MCF 10A (cell line): Measurements from ENCODE around the gene CDH11. TPM values are rescaled to one million over a fixed set of nuclear protein-coding genes. Genes with fewer than 3 reads are reported as not detected.

ENCODE experiments used
- BruUV-seq: library from RNA; stranded (reverse); fragments of 400-500 nt; replicated peaks from 2 replicates; lab custom pipeline; 2021; lab: Mats Ljungman, UMichigan
- CTCF ChIA-PET: fragments of 300-600 bp; sonication (Branson Sonifier 250); formaldehyde crosslinking; extraction: SDS; loops from one replicate; lab custom pipeline; 2021; ENCODE audit warnings: antibody characterized with exemption, inconsistent platforms; lab: Yijun Ruan, JAX
- POLR2A ChIA-PET: fragments of 300-600, 350-650 bp; sonication (Branson Sonifier 250); formaldehyde crosslinking; extraction: SDS; loops from one replicate; lab custom pipeline; 2020; ENCODE audit warnings: antibody characterized with exemption, inconsistent platforms; lab: Yijun Ruan, JAX
- DNase-seq: peaks from one replicate; pipeline ENCODE4 v3.0.0-alpha.2; 2018; ENCODE audit not compliant: unreplicated experiment
- H3K27ac Mint-ChIP-seq: one replicate; pipeline ENCODE4 v1.8.0; 2022; ENCODE audit warnings: mild to moderate bottlenecking, low read depth, mixed read lengths; ENCODE audit not compliant: unreplicated experiment
- H3K27me3 Mint-ChIP-seq: one replicate; pipeline ENCODE4 v1.8.0; 2022; ENCODE audit warnings: mixed read lengths; ENCODE audit not compliant: insufficient read depth, unreplicated experiment
- H3K36me3 Mint-ChIP-seq: one replicate; pipeline ENCODE4 v1.8.0; 2022; ENCODE audit warnings: mild to moderate bottlenecking, moderate library complexity, mixed read lengths; ENCODE audit not compliant: insufficient read depth, unreplicated experiment
- H3K4me1 Mint-ChIP-seq: one replicate; pipeline ENCODE4 v1.8.0; 2022; ENCODE audit warnings: mixed read lengths; ENCODE audit not compliant: insufficient read depth, unreplicated experiment
- H3K4me3 Mint-ChIP-seq: one replicate; pipeline ENCODE4 v1.8.0; 2022; ENCODE audit warnings: mild to moderate bottlenecking, moderate library complexity, mixed read lengths; ENCODE audit not compliant: unreplicated experiment
- H3K9me3 Mint-ChIP-seq: one replicate; pipeline ENCODE4 v1.8.0; 2022; ENCODE audit warnings: mixed read lengths; ENCODE audit not compliant: unreplicated experiment
- intact Hi-C: fragments of 100-400 bp; cut with micrococcal nuclease; formaldehyde crosslinking; loops from 2 replicates; pipeline ENCODE4 v1.14.1; 2022
- total RNA-seq: library from RNA; stranded (reverse); gene quantifications from 2 replicates; pipeline ENCODE4 v1.2.3, GENCODE V29; 2022
- TF ChIP-seq, protein P1 (sequence below): fragments of 200-600 bp; IDR thresholded peaks from one replicate; pipeline ENCODE4 v1.8.0; 2022; ENCODE audit warnings: antibody characterized with exemption, mild to moderate bottlenecking; ENCODE audit not compliant: unreplicated experiment

Gene CDH11
- total RNA-seq, 1 experiment from 2014 or later = 0.33 TPM

GRCh38 chr16:65125871-65126270, 4.0 kb upstream of the CDH11 start:
- peak; percentile 16 for DNase-seq
- Mint-ChIP-seq H3K9me3 (no peaks in the 10 kb centered on the region), H3K36me3 (no peaks in the 10 kb centered on the region), H3K27ac (no peak overlapping the region), H3K4me1 (peaks cover 5% of the 10 kb centered on the region), H3K4me3 (no peak overlapping the region), H3K27me3 (peaks cover 12% of the 10 kb centered on the region)
- TF ChIP-seq, protein P1, sequence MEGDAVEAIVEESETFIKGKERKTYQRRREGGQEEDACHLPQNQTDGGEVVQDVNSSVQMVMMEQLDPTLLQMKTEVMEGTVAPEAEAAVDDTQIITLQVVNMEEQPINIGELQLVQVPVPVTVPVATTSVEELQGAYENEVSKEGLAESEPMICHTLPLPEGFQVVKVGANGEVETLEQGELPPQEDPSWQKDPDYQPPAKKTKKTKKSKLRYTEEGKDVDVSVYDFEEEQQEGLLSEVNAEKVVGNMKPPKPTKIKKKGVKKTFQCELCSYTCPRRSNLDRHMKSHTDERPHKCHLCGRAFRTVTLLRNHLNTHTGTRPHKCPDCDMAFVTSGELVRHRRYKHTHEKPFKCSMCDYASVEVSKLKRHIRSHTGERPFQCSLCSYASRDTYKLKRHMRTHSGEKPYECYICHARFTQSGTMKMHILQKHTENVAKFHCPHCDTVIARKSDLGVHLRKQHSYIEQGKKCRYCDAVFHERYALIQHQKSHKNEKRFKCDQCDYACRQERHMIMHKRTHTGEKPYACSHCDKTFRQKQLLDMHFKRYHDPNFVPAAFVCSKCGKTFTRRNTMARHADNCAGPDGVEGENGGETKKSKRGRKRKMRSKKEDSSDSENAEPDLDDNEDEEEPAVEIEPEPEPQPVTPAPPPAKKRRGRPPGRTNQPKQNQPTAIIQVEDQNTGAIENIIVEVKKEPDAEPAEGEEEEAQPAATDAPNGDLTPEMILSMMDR = no peak
- intact Hi-C loops = no loop called here
- ChIA-PET CTCF (no interaction called here), POLR2A (no interaction called here)
- BruUV-seq = no TSS peak

GRCh38 chr16:65125322-65125721, 3.5 kb upstream of the CDH11 start:
- DNase-seq = no peak
- TF ChIP-seq, protein P1 = no peak
- H3K9me3 Mint-ChIP-seq = no peaks in the 10 kb centered on the region
- BruUV-seq = no TSS peak
- ChIA-PET POLR2A (interaction anchor here (0.6 kb wide), 1 partner anchor 1970 kb away, joined by 3 read pairs; no protein-coding TSS in a partner anchor), CTCF (no interaction called here)
- peaks cover 12% of the 10 kb centered on the region for H3K27me3 Mint-ChIP-seq
- H3K4me1 Mint-ChIP-seq = peaks cover 5% of the 10 kb centered on the region
- H3K36me3 Mint-ChIP-seq = no peaks in the 10 kb centered on the region
- no peak overlapping the region for H3K27ac Mint-ChIP-seq
- H3K4me3 Mint-ChIP-seq = no peak overlapping the region
- intact Hi-C loops = no loop called here

DNA sequence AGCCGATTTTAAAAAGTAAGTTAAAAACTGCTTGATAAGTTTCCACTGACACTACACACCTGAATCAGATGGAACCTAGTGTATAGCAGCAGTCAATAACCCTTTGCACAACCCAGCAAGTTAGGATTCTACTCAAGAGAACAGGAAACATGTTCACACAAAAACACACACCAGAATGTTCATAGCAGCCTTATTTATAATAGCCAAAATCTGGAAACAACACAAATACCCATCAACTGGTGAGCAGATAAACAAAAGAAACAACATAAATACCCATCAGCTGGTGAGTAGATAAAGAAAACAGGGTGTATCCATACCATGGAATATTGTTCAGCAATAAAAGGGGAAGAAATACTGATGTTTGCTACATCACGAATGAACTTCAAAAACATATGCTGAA, 2.7 kb upstream of the CDH11 start:
- Mint-ChIP-seq H3K9me3 (no peaks in the 10 kb centered on the region), H3K27ac (no peak overlapping the region), H3K36me3 (no peaks in the 10 kb centered on the region), H3K4me3 (peak overlapping the region; percentile 84), H3K27me3 (peaks cover 12% of the 10 kb centered on the region), H3K4me1 (peaks cover 5% of the 10 kb centered on the region)
- ChIA-PET POLR2A (interaction anchor here (0.6 kb wide), 1 partner anchor 1969 kb away, joined by 3 read pairs; no protein-coding TSS in a partner anchor), CTCF (no interaction called here)
- TF ChIP-seq, protein P1 = no peak
- BruUV-seq = no TSS peak
- no peak for DNase-seq
- intact Hi-C loops = no loop called here

DNA sequence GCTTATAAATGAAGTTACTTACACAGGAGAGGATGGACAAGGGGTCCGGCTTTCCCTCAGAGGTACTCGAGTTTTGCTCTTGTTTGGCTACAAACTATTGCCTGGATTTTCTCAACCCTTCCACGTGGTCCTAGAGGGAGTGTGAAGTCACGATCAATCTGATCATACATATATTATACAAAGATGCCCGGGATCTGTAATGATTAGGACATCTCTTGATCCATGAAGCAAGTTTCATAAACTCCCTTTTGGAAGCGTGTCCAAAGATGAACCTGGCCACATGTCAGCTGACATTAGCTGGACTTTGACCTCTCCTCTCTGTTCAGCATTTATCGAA, 2.3 kb upstream of the CDH11 start:
- peaks cover 12% of the 10 kb centered on the region for H3K27me3 Mint-ChIP-seq
- intact Hi-C loops = no loop called here
- CTCF ChIA-PET = interaction anchor here (0.8 to 1.2 kb wide), 2 partner anchors 18 to 1152 kb away, joined by 3 read pairs; no protein-coding TSS in a partner anchor

More for the DNA sequence above, 2.3 kb upstream of the CDH11 start:
- POLR2A ChIA-PET = interaction anchor here (0.6 kb wide), 1 partner anchor 930 kb away, joined by 3 read pairs; no protein-coding TSS in a partner anchor
- no TSS peak for BruUV-seq
- no peak overlapping the region for H3K27ac Mint-ChIP-seq
- peak overlapping the region; percentile 84 for H3K4me3 Mint-ChIP-seq
- H3K36me3 Mint-ChIP-seq = no peaks in the 10 kb centered on the region
- TF ChIP-seq, protein P1 = no peak
- no peaks in the 10 kb centered on the region for H3K9me3 Mint-ChIP-seq
- peaks cover 5% of the 10 kb centered on the region for H3K4me1 Mint-ChIP-seq
- no peak for DNase-seq
